Heart right ventricle (tissue), 16 donors: ENCODE results near the gene DGKE. TPM values are rescaled to one million over a fixed set of nuclear protein-coding genes. Genes with fewer than 3 reads are reported as not detected.

ENCODE experiments used
- ATAC-seq, 8 donors: fragments of 200-7000 bp; cut with Tn5 transposase; one replicate each; pipeline ENCODE4 v1.9.1; 2020; ENCODE audit warnings: mild to moderate bottlenecking in 8 of 8, moderate library complexity in 8 of 8, moderate number of reproducible peaks in 1 of 8
- DNase-seq, 2 donors: peaks; one replicate each; pipeline ENCODE4 v3.0.0-alpha.2; 2020
- H3K27ac ChIP-seq, 10 donors: fragments of 200-600 bp; sonication (generic) in 2 of 10; one replicate each; pipeline versions ENCODE4 v1.5.0 to v1.8.0; 2020 to 2022; ENCODE audit warnings: mild to moderate bottlenecking in 3 of 10
- H3K27me3 ChIP-seq, 7 donors: fragments of 200-600 bp; one replicate each; pipeline ENCODE4 v1.8.0; 2021 to 2022; ENCODE audit warnings: mild to moderate bottlenecking in 2 of 7
- H3K36me3 ChIP-seq, 9 donors: fragments of 200-600 bp; sonication (generic) in 1 of 9; one replicate each; pipeline versions ENCODE4 v1.5.0 to v1.8.0; 2020 to 2022; ENCODE audit warnings: mild to moderate bottlenecking in 2 of 9
- H3K4me1 ChIP-seq, 9 donors: fragments of 200-600 bp; sonication (generic) in 1 of 9; one replicate each; pipeline versions ENCODE4 v1.5.0 to v1.8.0; 2020 to 2022; ENCODE audit warnings: mild to moderate bottlenecking in 4 of 9
- H3K4me3 ChIP-seq, 10 donors: fragments of 200-600 bp; sonication (generic) in 2 of 10; one replicate each; pipeline versions ENCODE4 v1.5.0 to v1.8.0; 2020 to 2022; ENCODE audit warnings: mild to moderate bottlenecking in 7 of 10, moderate library complexity in 2 of 10
- H3K9me3 ChIP-seq, 11 donors: fragments of 200-600 bp in 10 of 11; sonication (generic) in 2 of 11; one replicate each; pipeline versions ENCODE4 v1.5.0 to v1.8.0; 2013 to 2022; ENCODE audit warnings: mild to moderate bottlenecking in 2 of 11, control low read depth in 1 of 11, moderate library complexity in 1 of 11
- CTCF ChIP-seq, 9 donors: fragments of 200-600 bp; sonication (generic) in 2 of 9; IDR thresholded peaks; one replicate each; pipeline versions ENCODE4 v1.5.0 to v1.8.0; 2021 to 2022; ENCODE audit warnings: antibody characterized with exemption in 9 of 9, mild to moderate bottlenecking in 5 of 9, moderate library complexity in 1 of 9
- WGBS, 2 donors: extraction: QIAGEN DNeasy Blood & Tissue Kit; methylation state at CpG; one replicate each; pipeline ENCODE4 v1.1.7; 2013; ENCODE audit warnings: inconsistent platforms in 1 of 2; 5-methylcytosine and 5-hydroxymethylcytosine counted together
- intact Hi-C, 10 donors: fragments of 100-400 bp; cut with DNase I; formaldehyde crosslinking; loops; one replicate each; pipeline versions ENCODE4 v1.11.1 to v1.14.2; 2022
- polyA plus RNA-seq, 2 donors: library from polyadenylated mRNA; stranded (reverse); fragments of 200-250 nt; gene quantifications; one replicate each; pipeline ENCODE4 v1.2.3, GENCODE V29; 2013
- total RNA-seq, 10 donors: library from RNA; stranded (reverse); fragmentation: NEBNext Ultra II Directional in 3 of 10; extraction: Animal tissue kit (Norgen Biotek cat#: 25700) in 3 of 10; gene quantifications; one replicate each; pipeline versions ENCODE4 v1.2.1 to v1.2.4, GENCODE V29; 2021 to 2023
- donor health status: Arrhythmogenic right ventricular cardiomyopathy.
- donor health status: ischemic (EF 13 %, LVEDD 7.1; RV severe dilation, severe dysfunction).
- donor health status: healthy with polysubstance abuse.
- donor health status: DM: no; HTN: yes; CAD: no.
- donor health status: DM: no; HTN: no; CAD: no.
- donor health status: ischemic (EF 25% LVEDD 6.9; RV normal size, moderate dysfunction).
- donor health status: ischemic (EF 25% LVEDD 5.7; RV mildly dilated, moderate dysfunction).
- donor health status: healthy.
- donor health status: DM: yes; HTN: yes; CAD: no.
- donor health status: Ischemic cardiomyopathy.
- donor health status: ischemic (EF 35%, LVEDD 5.7; RV mildly dilated, moderate dysfunction).
- donor health status: nonischemic (EF 11% LVEDD 7.7; RV severe dilation, severe dysfunction).
- donor health status: DM: yes; HTN: yes; CAD: no.
- donor health status: PGD.
- donor health status: ischemic (EF 29% LVEDD 5.4; RV normal size, mild dysfunction).
- donor health status: nonischemic (EF 23%, LVEDD 6.1; RV moderate dilation, normal function).

Gene DGKE
- total and polyA plus RNA-seq, 12 donors = 0.71 to 5.3 (median 2.7) TPM

- H3K27ac ChIP-seq = no peak overlapping the region
- no peaks in the 10 kb centered on the region for H3K9me3 ChIP-seq
- peaks cover 0 to 8% (median 0%) of the 10 kb centered on the region in 7 donors for H3K27me3 ChIP-seq
- peaks cover 0 to 5% (median 0%) of the 10 kb centered on the region in 9 donors for H3K4me1 ChIP-seq
- peak in 1 of 8 donors; percentile 19 for ATAC-seq
- H3K4me3 ChIP-seq = no peak overlapping the region
- WGBS, 2 donors = 57 to 69% methylated on average over 7 of the region's 7 CpGs
- TF ChIP-seq CTCF (IDR thresholded peaks at IDR 0.05) = no peak
- intact Hi-C loops = no loop called here
- no peaks in the 10 kb centered on the region for H3K36me3 ChIP-seq
- DNase-seq = no peak
These were observed 21.0 kb upstream of the DGKE start for GRCh38 chr17:56812901-56813388.

- TF ChIP-seq CTCF (IDR thresholded peaks at IDR 0.05) = no peak
- Histone ChIP-seq H3K36me3 (no peaks in the 10 kb centered on the region), H3K4me1 (peaks cover 0 to 14% (median 7%) of the 10 kb centered on the region in 9 donors), H3K9me3 (no peaks in the 10 kb centered on the region), H3K4me3 (no peak overlapping the region), H3K27ac (no peak overlapping the region), H3K27me3 (peaks cover 0 to 8% (median 0%) of the 10 kb centered on the region in 7 donors)
- intact Hi-C loops = loop anchor here in 1 of 10 donors (5.0 kb wide), 1 partner anchor 127 kb away; no protein-coding TSS in a partner anchor
- no peak for ATAC-seq
- 70 to 74% methylated on average over 6 of the region's 6 CpGs for WGBS, 2 donors
- DNase-seq = no peak
These were observed 18.2 kb upstream of the DGKE start for GRCh38 chr17:56815711-56816110.

GRCh38 chr17:56817066-56817465 is 16.9 kb upstream of the DGKE start:
- no peak overlapping the region for H3K4me3 ChIP-seq
- ATAC-seq (no peak), DNase-seq (no peak)
- H3K9me3 ChIP-seq = no peaks in the 10 kb centered on the region
- H3K27me3 ChIP-seq = peaks cover 0 to 8% (median 0%) of the 10 kb centered on the region in 7 donors
- TF ChIP-seq CTCF (IDR thresholded peaks at IDR 0.05) = no peak
- no peaks in the 10 kb centered on the region for H3K36me3 ChIP-seq
- peaks cover 0 to 15% (median 7%) of the 10 kb centered on the region in 9 donors for H3K4me1 ChIP-seq
- no peak overlapping the region for H3K27ac ChIP-seq
- intact Hi-C loops = loop anchor here in 1 of 10 donors (5.0 kb wide), 1 partner anchor 125 kb away; no protein-coding TSS in a partner anchor

- ATAC-seq (no peak), DNase-seq (no peak)
- H3K9me3 ChIP-seq = peaks cover 0 to 2% (median 0%) of the 10 kb centered on the region in 11 donors
- peaks cover 0 to 27% (median 7%) of the 10 kb centered on the region in 9 donors for H3K4me1 ChIP-seq
- no peak overlapping the region for H3K27ac ChIP-seq
- no peaks in the 10 kb centered on the region for H3K27me3 ChIP-seq
- TF ChIP-seq CTCF (IDR thresholded peaks at IDR 0.05) = no peak
- H3K36me3 ChIP-seq = no peaks in the 10 kb centered on the region
- intact Hi-C loops = loop anchor here in 7 of 10 donors (1.0 to 5.0 kb wide), 5 partner anchors 118 to 123 kb away; no protein-coding TSS in a partner anchor
- WGBS, 2 donors = 92 to 96% methylated on average over 2 of the region's 2 CpGs
- no peak overlapping the region for H3K4me3 ChIP-seq
These were observed 14.9 kb upstream of the DGKE start for GRCh38 chr17:56819030-56819429.
